ENCODE results near the gene HTR6. TPM values are rescaled to one million over a fixed set of nuclear protein-coding genes. Genes with fewer than 3 reads are reported as not detected.

The HTR6 gene
- total RNA-seq, 4 donors from 2014 or later: not detected

- no peak for DNase-seq
- peaks cover 74% of the 10 kb centered on the region for H3K27me3 ChIP-seq
- H3K4me1 ChIP-seq: peaks cover 6 to 19% (median 13%) of the 10 kb centered on the region in 4 donors
- H3K9me3 ChIP-seq: no peaks in the 10 kb centered on the region
- peak overlapping the region in 3 of 4 donors; percentile 6 to 40 (median 35) for H3K4me3 ChIP-seq
- intact Hi-C loops (cut with DNase I; ENCODE audit: low total_unique reads): no loop called here
- in situ Hi-C loops (cut with MboI; ENCODE audit: low pct_ligation_motif_present in 1 of 4, low pct_unique_long_range_greater_than_20kb in 1 of 4, low sequenced_read_pairs in 3 of 4): loop anchor here in 1 of 4 donors (25.0 kb wide), 1 partner anchor 178 kb away; the partner anchor contains the start of gene CAPZB
- no peak overlapping the region for H3K27ac ChIP-seq
- WGBS, 2 donors (ENCODE audit: low coverage in 1 of 2): 0 to 6% methylated on average over 2 to 12 of the region's 23 CpGs
- TF ChIP-seq, protein P1, sequence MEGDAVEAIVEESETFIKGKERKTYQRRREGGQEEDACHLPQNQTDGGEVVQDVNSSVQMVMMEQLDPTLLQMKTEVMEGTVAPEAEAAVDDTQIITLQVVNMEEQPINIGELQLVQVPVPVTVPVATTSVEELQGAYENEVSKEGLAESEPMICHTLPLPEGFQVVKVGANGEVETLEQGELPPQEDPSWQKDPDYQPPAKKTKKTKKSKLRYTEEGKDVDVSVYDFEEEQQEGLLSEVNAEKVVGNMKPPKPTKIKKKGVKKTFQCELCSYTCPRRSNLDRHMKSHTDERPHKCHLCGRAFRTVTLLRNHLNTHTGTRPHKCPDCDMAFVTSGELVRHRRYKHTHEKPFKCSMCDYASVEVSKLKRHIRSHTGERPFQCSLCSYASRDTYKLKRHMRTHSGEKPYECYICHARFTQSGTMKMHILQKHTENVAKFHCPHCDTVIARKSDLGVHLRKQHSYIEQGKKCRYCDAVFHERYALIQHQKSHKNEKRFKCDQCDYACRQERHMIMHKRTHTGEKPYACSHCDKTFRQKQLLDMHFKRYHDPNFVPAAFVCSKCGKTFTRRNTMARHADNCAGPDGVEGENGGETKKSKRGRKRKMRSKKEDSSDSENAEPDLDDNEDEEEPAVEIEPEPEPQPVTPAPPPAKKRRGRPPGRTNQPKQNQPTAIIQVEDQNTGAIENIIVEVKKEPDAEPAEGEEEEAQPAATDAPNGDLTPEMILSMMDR (IDR thresholded peaks at IDR 0.05): no peak
- no peak for TF ChIP-seq POLR2A (IDR thresholded peaks at IDR 0.05)
- no peak for TF ChIP-seq POLR2AphosphoS5 (IDR thresholded peaks at IDR 0.05)
- TF ChIP-seq EP300 (IDR thresholded peaks at IDR 0.05; ENCODE audit: low read depth): no peak
- H3K36me3 ChIP-seq: no peaks in the 10 kb centered on the region
Measured at GRCh38 chr1:19665186-19665495, 466 bp downstream of the HTR6 start.

GRCh38 chr1:19665496-19666465, 1.1 kb downstream of the HTR6 start:
- Histone ChIP-seq H3K9me3 (no peaks in the 10 kb centered on the region), H3K27ac (no peak overlapping the region), H3K27me3 (peaks cover 74% of the 10 kb centered on the region), H3K36me3 (no peaks in the 10 kb centered on the region), H3K4me1 (peaks cover 6 to 19% (median 13%) of the 10 kb centered on the region in 4 donors), H3K4me3 (no peak overlapping the region)
- 20 to 25% methylated on average over 4 to 69 of the region's 84 CpGs for WGBS, 2 donors (ENCODE audit: low coverage in 1 of 2)
- DNase-seq: no peak
- TF ChIP-seq, protein P1 (IDR thresholded peaks at IDR 0.05): no peak
- no peak for TF ChIP-seq POLR2A (IDR thresholded peaks at IDR 0.05)
- TF ChIP-seq POLR2AphosphoS5 (IDR thresholded peaks at IDR 0.05): no peak
- no peak for TF ChIP-seq EP300 (IDR thresholded peaks at IDR 0.05; ENCODE audit: low read depth)
- intact Hi-C loops (cut with DNase I; ENCODE audit: low total_unique reads): no loop called here
- in situ Hi-C loops (cut with MboI; ENCODE audit: low pct_ligation_motif_present in 1 of 4, low pct_unique_long_range_greater_than_20kb in 1 of 4, low sequenced_read_pairs in 3 of 4): loop anchor here in 1 of 4 donors (25.0 kb wide), 1 partner anchor 178 kb away; the partner anchor contains the start of gene CAPZB

- H3K9me3 ChIP-seq: no peaks in the 10 kb centered on the region
- intact Hi-C loops (cut with DNase I; ENCODE audit: low total_unique reads) (no loop called here), in situ Hi-C loops (cut with MboI; ENCODE audit: low pct_ligation_motif_present in 1 of 4, low pct_unique_long_range_greater_than_20kb in 1 of 4, low sequenced_read_pairs in 3 of 4) (loop anchor here in 1 of 4 donors (25.0 kb wide), 1 partner anchor 182 kb away; the partner anchor contains the start of gene CAPZB)
- no peak overlapping the region for H3K27ac ChIP-seq
- no peak overlapping the region for H3K4me3 ChIP-seq
- peaks cover 6 to 17% (median 11%) of the 10 kb centered on the region in 4 donors for H3K4me1 ChIP-seq
- 84 to 100% methylated on average over 1 to 8 of the region's 8 CpGs for WGBS, 2 donors (ENCODE audit: low coverage in 1 of 2)
- peaks cover 63% of the 10 kb centered on the region for H3K27me3 ChIP-seq
- no peak for DNase-seq
- no peaks in the 10 kb centered on the region for H3K36me3 ChIP-seq
- no peak for TF ChIP-seq POLR2A (IDR thresholded peaks at IDR 0.05)
- TF ChIP-seq POLR2AphosphoS5 (IDR thresholded peaks at IDR 0.05): no peak
- TF ChIP-seq, protein P1 (IDR thresholded peaks at IDR 0.05): no peak
- TF ChIP-seq EP300 (IDR thresholded peaks at IDR 0.05; ENCODE audit: low read depth): no peak
Measured at GRCh38 chr1:19668888-19669287, 4.2 kb downstream of the HTR6 start.

DNA sequence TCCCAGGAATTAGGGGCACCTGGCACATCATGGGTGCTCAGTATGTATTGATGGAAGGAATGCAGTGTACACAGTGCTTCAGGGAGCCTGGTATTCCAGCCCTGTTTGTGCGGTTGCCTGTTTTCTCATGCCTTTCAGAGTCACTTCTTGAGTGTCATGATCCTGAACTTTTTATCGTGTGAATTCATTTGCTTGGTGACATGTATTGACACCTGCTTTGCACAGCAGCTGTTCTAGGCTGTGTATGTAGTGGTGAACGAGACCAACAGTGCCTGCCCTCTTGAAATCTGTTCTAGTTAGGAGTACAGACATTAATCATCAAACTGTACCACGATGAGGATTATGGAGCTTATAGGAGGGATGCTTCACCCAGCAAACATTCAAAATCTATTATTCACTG, 6.1 kb downstream of the HTR6 start:
- no peak overlapping the region for H3K4me3 ChIP-seq
- no peak overlapping the region for H3K27ac ChIP-seq
- H3K36me3 ChIP-seq: no peaks in the 10 kb centered on the region
- in situ Hi-C loops (cut with MboI; ENCODE audit: low pct_ligation_motif_present in 1 of 4, low pct_unique_long_range_greater_than_20kb in 1 of 4, low sequenced_read_pairs in 3 of 4) (loop anchor here in 1 of 4 donors (25.0 kb wide), 1 partner anchor 183 kb away; the partner anchor contains the start of gene CAPZB), intact Hi-C loops (cut with DNase I; ENCODE audit: low total_unique reads) (no loop called here)
- peaks cover 49% of the 10 kb centered on the region for H3K27me3 ChIP-seq
- H3K4me1 ChIP-seq: peaks cover 0 to under 1% (median 0%) of the 10 kb centered on the region in 4 donors
- 57 to 90% methylated on average over 2 to 4 of the region's 4 CpGs for WGBS, 2 donors (ENCODE audit: low coverage in 1 of 2)
- TF ChIP-seq, protein P1 (IDR thresholded peaks at IDR 0.05): no peak
- TF ChIP-seq EP300 (IDR thresholded peaks at IDR 0.05; ENCODE audit: low read depth) (no peak), POLR2AphosphoS5 (IDR thresholded peaks at IDR 0.05) (no peak), POLR2A (IDR thresholded peaks at IDR 0.05) (no peak)
- no peak for DNase-seq
- no peaks in the 10 kb centered on the region for H3K9me3 ChIP-seq
